ENCODE measurements around the gene SLAMF1.
A peak's percentile ranks its signal among the peaks of the same experiment; 100 is the strongest.

SLAMF1 gene

DNA sequence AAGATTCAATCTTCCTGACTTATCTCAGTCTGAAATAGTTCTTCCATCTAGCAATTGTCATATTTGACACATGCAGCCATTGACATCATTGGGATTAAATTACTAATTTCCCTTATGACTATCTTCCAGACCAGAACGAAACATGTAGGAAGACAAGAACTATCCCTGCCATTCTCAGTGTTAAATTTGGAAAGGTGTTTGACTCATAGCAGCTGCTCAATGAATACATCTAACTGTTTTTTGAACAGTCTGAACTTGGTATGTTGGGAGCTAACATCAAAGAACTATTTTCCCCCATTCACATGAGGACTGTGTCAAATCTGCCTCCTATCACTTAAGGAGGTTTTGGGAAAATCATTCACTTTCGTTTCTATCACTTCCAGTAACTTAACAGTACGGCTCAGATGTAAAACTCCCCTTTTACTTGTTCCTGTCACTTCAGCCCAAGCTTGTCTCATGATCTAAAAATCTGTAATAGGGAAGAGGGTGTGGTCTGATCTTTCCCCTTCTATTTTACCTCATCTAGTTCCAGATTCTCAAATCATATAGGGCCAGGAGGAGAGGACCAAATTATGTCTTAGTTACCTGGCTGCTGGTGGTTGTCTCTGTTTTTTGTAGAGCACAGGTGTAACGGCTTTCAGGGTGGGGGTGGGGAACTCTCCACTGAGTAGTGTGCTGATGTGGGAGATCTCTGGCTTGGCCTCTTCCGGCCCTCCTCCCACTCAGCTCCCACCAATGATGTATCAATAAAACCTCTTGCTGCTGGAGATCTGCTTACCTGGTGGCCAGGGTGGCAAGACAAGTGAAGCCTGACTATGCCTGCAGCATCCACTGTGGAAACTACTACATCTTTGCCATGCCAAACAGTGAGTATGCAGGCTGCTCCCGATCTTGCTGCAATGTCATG lies 26.2 kb upstream of the SLAMF1 start:
- no CpG with 5 or more reads among the region's 6 CpGs for WGBS, 2 donors (ENCODE audit: extremely low coverage in 2 of 2, insufficient read length in 2 of 2, insufficient replicate concordance in 1 of 2)
- Histone ChIP-seq H2BK15ac (ENCODE audit: low read length) (no peak overlapping the region), H2BK12ac (ENCODE audit: low read length) (no peak overlapping the region)

DNA sequence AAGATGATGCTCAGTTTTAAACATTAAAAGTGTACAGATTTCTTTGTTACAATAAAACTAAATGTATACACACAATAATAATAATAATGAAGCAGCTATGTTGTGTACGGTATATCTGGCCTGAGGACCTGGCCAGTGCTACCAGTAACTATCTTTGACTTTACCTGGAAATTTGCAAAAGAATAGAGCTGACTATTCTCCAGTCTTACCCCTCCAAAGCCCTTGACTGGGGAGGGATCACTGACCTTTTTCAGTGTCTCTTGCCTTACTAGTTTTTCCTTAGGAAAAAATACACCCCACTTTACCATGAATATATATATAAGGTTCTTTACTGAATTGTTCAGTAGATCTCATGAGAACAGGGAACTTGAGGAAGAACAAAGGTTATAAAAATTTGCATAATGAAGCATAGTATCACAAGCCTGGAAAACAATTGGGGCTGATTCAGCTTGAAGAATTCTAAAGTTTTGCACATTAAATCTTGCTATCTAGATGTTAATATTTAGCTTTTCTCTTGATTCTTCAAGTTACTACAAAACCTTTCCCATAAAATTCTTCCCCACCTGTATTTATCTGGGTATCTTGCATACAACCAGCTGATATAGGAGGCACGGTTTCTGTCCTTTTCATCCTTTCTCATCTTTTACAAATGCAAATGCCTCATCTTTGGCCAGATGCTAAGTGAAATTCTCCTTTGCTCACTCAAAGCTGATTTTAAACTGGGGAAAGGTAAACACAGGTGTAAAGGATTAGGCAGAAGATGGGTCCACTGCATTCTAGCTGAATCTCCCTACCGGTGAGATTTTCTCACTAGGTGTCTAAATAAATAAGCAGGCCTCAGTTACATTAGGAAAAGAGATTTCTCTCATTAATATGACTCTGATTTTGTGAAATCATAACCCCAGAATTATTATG lies 25.0 kb upstream of the SLAMF1 start:
- no CpG with 5 or more reads among the region's 3 CpGs for WGBS, 2 donors (ENCODE audit: extremely low coverage in 2 of 2, insufficient read length in 2 of 2, insufficient replicate concordance in 1 of 2)
- no peaks in the 10 kb centered on the region for H3K9me3 ChIP-seq (replicated peaks in 1 of 2; ENCODE audit: control insufficient read depth in 2 of 2, insufficient read depth in 1 of 2, low read depth in 1 of 2, low read length in 2 of 2)

More for the DNA sequence above, 26.2 kb upstream of the SLAMF1 start:
- Histone ChIP-seq H3K27me3 (ENCODE audit: control insufficient read depth in 3 of 3, insufficient read depth in 3 of 3, low read depth in 1 of 3, low read length in 3 of 3) (peaks cover 0 to 5% (median 0%) of the 10 kb centered on the region in 3 experiments), H3K79me1 (ENCODE audit: low read depth, low read length) (no peaks in the 10 kb centered on the region), H2AK5ac (ENCODE audit: low read depth, low read length) (no peak overlapping the region), H2BK120ac (ENCODE audit: low read depth, low read length) (no peak overlapping the region), H3K4me1 (ENCODE audit: control insufficient read depth in 2 of 2, insufficient read depth in 1 of 2, low read depth in 1 of 2, low read length in 2 of 2) (no peaks in the 10 kb centered on the region), H3K9ac (ENCODE audit: low read depth, low read length, poor library complexity) (no peak overlapping the region), H3K27ac (replicated peaks; ENCODE audit: low read length) (no peak overlapping the region), H2AFZ (ENCODE audit: low read length) (no peak overlapping the region), H3K23ac (ENCODE audit: low read depth, low read length, poor library complexity) (peak overlapping the region; percentile 2), H3K14ac (ENCODE audit: low read length) (no peak overlapping the region), H3K18ac (ENCODE audit: low read length) (no peak overlapping the region), H3K4me2 (ENCODE audit: insufficient read depth, low read length, poor library complexity, severe bottlenecking) (no peak overlapping the region), H4K91ac (ENCODE audit: low read depth, low read length, poor library complexity) (no peak overlapping the region), H3K4me3 (ENCODE audit: low read length in 2 of 2) (no peak overlapping the region), H4K8ac (ENCODE audit: low read depth, low read length) (no peak overlapping the region), H2BK5ac (ENCODE audit: low read length) (no peak overlapping the region), H3K4ac (ENCODE audit: low read length) (no peak overlapping the region), H3K9me3 (replicated peaks in 1 of 2; ENCODE audit: control insufficient read depth in 2 of 2, insufficient read depth in 1 of 2, low read depth in 1 of 2, low read length in 2 of 2) (no peaks in the 10 kb centered on the region), H3K36me3 (replicated peaks in 1 of 2; ENCODE audit: control insufficient read depth in 2 of 2, insufficient read depth in 2 of 2, low read length in 2 of 2) (no peaks in the 10 kb centered on the region)
- DNase-seq (ENCODE audit: low spot score): no peak

DNA sequence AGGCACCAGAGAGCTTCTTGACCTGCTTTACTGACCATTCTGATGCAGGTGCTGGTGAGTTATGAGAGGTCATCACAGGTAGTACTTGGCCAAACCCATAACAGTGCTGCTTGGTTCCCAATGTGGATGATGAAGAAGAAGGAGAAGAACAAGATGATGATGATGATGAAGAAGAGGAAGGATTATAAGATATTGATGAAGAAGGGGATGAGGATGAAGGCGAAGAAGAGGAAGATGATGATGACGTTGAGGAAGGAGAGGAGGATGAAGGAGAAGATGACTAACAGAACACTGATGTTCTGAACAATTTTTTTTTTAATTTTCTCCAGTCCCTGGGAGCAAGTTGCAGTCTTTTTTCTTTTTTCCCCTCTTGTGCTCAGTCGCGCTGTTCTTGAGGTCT lies 23.9 kb upstream of the SLAMF1 start:
- Histone ChIP-seq H3K4me3 (ENCODE audit: low read length in 2 of 2) (no peak overlapping the region), H3K4me2 (ENCODE audit: insufficient read depth, low read length, poor library complexity, severe bottlenecking) (no peak overlapping the region), H3K23ac (ENCODE audit: low read depth, low read length, poor library complexity) (no peak overlapping the region), H3K4me1 (ENCODE audit: control insufficient read depth in 2 of 2, insufficient read depth in 1 of 2, low read depth in 1 of 2, low read length in 2 of 2) (no peaks in the 10 kb centered on the region), H3K9ac (ENCODE audit: low read depth, low read length, poor library complexity) (no peak overlapping the region), H3K27me3 (ENCODE audit: control insufficient read depth in 3 of 3, insufficient read depth in 3 of 3, low read depth in 1 of 3, low read length in 3 of 3) (peaks cover 0 to 4% (median 0%) of the 10 kb centered on the region in 3 experiments), H2AK5ac (ENCODE audit: low read depth, low read length) (no peak overlapping the region), H3K79me1 (ENCODE audit: low read depth, low read length) (no peaks in the 10 kb centered on the region), H3K36me3 (replicated peaks in 1 of 2; ENCODE audit: control insufficient read depth in 2 of 2, insufficient read depth in 2 of 2, low read length in 2 of 2) (no peaks in the 10 kb centered on the region), H3K18ac (ENCODE audit: low read length) (no peak overlapping the region), H3K14ac (ENCODE audit: low read length) (no peak overlapping the region), H2BK5ac (ENCODE audit: low read length) (no peak overlapping the region), H2BK12ac (ENCODE audit: low read length) (no peak overlapping the region), H3K27ac (replicated peaks; ENCODE audit: low read length) (no peak overlapping the region), H3K9me3 (replicated peaks in 1 of 2; ENCODE audit: control insufficient read depth in 2 of 2, insufficient read depth in 1 of 2, low read depth in 1 of 2, low read length in 2 of 2) (no peaks in the 10 kb centered on the region), H2BK120ac (ENCODE audit: low read depth, low read length) (no peak overlapping the region), H3K4ac (ENCODE audit: low read length) (no peak overlapping the region), H2AFZ (ENCODE audit: low read length) (no peak overlapping the region), H2BK15ac (ENCODE audit: low read length) (no peak overlapping the region), H4K8ac (ENCODE audit: low read depth, low read length) (no peak overlapping the region), H4K91ac (ENCODE audit: low read depth, low read length, poor library complexity) (no peak overlapping the region)
- WGBS, 2 donors (ENCODE audit: extremely low coverage in 2 of 2, insufficient read length in 2 of 2, insufficient replicate concordance in 1 of 2): 100% methylated on average over 1 to 2 of the region's 4 CpGs
- DNase-seq (ENCODE audit: low spot score): no peak

More for the DNA sequence above, 25.0 kb upstream of the SLAMF1 start:
- H3K4me2 ChIP-seq (ENCODE audit: insufficient read depth, low read length, poor library complexity, severe bottlenecking): no peak overlapping the region
- no peak overlapping the region for H3K27ac ChIP-seq (replicated peaks; ENCODE audit: low read length)
- H3K4me3 ChIP-seq (ENCODE audit: low read length in 2 of 2): no peak overlapping the region
- H2BK120ac ChIP-seq (ENCODE audit: low read depth, low read length): no peak overlapping the region
- no peaks in the 10 kb centered on the region for H3K4me1 ChIP-seq (ENCODE audit: control insufficient read depth in 2 of 2, insufficient read depth in 1 of 2, low read depth in 1 of 2, low read length in 2 of 2)
- H2BK15ac ChIP-seq (ENCODE audit: low read length): no peak overlapping the region
- no peak overlapping the region for H2BK5ac ChIP-seq (ENCODE audit: low read length)
- H4K91ac ChIP-seq (ENCODE audit: low read depth, low read length, poor library complexity): no peak overlapping the region
- no peak for DNase-seq (ENCODE audit: low spot score)
- no peak overlapping the region for H3K4ac ChIP-seq (ENCODE audit: low read length)
- no peak overlapping the region for H4K8ac ChIP-seq (ENCODE audit: low read depth, low read length)
- no peak overlapping the region for H3K18ac ChIP-seq (ENCODE audit: low read length)
- no peak overlapping the region for H3K9ac ChIP-seq (ENCODE audit: low read depth, low read length, poor library complexity)
- H3K23ac ChIP-seq (ENCODE audit: low read depth, low read length, poor library complexity): no peak overlapping the region
- H3K36me3 ChIP-seq (replicated peaks in 1 of 2; ENCODE audit: control insufficient read depth in 2 of 2, insufficient read depth in 2 of 2, low read length in 2 of 2): no peaks in the 10 kb centered on the region
- H2BK12ac ChIP-seq (ENCODE audit: low read length): no peak overlapping the region
- no peak overlapping the region for H2AK5ac ChIP-seq (ENCODE audit: low read depth, low read length)
- H2AFZ ChIP-seq (ENCODE audit: low read length): no peak overlapping the region
- peaks cover 0 to 4% (median 0%) of the 10 kb centered on the region in 3 experiments for H3K27me3 ChIP-seq (ENCODE audit: control insufficient read depth in 3 of 3, insufficient read depth in 3 of 3, low read depth in 1 of 3, low read length in 3 of 3)
- no peak overlapping the region for H3K14ac ChIP-seq (ENCODE audit: low read length)
- no peaks in the 10 kb centered on the region for H3K79me1 ChIP-seq (ENCODE audit: low read depth, low read length)

DNA sequence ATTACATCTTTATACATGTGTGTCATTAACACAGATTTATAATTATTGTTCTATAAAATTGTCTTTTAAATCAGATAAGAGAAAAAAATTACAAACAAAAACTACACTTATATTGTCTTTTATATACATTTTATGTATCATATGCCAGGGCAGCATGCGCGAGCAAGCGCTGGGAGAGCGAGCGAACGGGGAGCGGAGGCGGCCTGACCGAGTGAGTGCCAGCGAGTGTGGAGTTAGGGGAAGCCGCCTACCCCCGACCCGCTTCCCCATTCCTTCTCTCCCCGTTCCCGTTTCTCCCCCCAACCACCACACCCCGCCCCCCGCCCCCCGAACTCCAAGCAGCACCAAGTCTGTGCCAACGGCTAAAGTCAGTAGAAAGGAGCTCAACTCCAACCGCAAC lies 23.0 kb upstream of the SLAMF1 start:
- H2BK5ac ChIP-seq (ENCODE audit: low read length): no peak overlapping the region
- H3K79me1 ChIP-seq (ENCODE audit: low read depth, low read length): no peaks in the 10 kb centered on the region
- H2AK5ac ChIP-seq (ENCODE audit: low read depth, low read length): no peak overlapping the region
- no peak overlapping the region for H4K91ac ChIP-seq (ENCODE audit: low read depth, low read length, poor library complexity)
- no peak overlapping the region for H3K4me3 ChIP-seq (ENCODE audit: low read length in 2 of 2)
- no peaks in the 10 kb centered on the region for H3K4me1 ChIP-seq (ENCODE audit: control insufficient read depth in 2 of 2, insufficient read depth in 1 of 2, low read depth in 1 of 2, low read length in 2 of 2)
- H4K8ac ChIP-seq (ENCODE audit: low read depth, low read length): no peak overlapping the region
- H3K36me3 ChIP-seq (replicated peaks in 1 of 2; ENCODE audit: control insufficient read depth in 2 of 2, insufficient read depth in 2 of 2, low read length in 2 of 2): no peaks in the 10 kb centered on the region
- no peak overlapping the region for H3K14ac ChIP-seq (ENCODE audit: low read length)
- H3K27me3 ChIP-seq (ENCODE audit: control insufficient read depth in 3 of 3, insufficient read depth in 3 of 3, low read depth in 1 of 3, low read length in 3 of 3): peaks cover 0 to 4% (median 0%) of the 10 kb centered on the region in 3 experiments
- no peak overlapping the region for H2BK15ac ChIP-seq (ENCODE audit: low read length)
- no peak overlapping the region for H3K27ac ChIP-seq (replicated peaks; ENCODE audit: low read length)
- H2BK120ac ChIP-seq (ENCODE audit: low read depth, low read length): no peak overlapping the region
- no peaks in the 10 kb centered on the region for H3K9me3 ChIP-seq (replicated peaks in 1 of 2; ENCODE audit: control insufficient read depth in 2 of 2, insufficient read depth in 1 of 2, low read depth in 1 of 2, low read length in 2 of 2)
- H3K4me2 ChIP-seq (ENCODE audit: insufficient read depth, low read length, poor library complexity, severe bottlenecking): no peak overlapping the region
- H3K23ac ChIP-seq (ENCODE audit: low read depth, low read length, poor library complexity): no peak overlapping the region
- H2AFZ ChIP-seq (ENCODE audit: low read length): no peak overlapping the region
- DNase-seq (ENCODE audit: low spot score): no peak
- no CpG with 5 or more reads among the region's 20 CpGs for WGBS, 2 donors (ENCODE audit: extremely low coverage in 2 of 2, insufficient read length in 2 of 2, insufficient replicate concordance in 1 of 2)
- H2BK12ac ChIP-seq (ENCODE audit: low read length): no peak overlapping the region
- H3K18ac ChIP-seq (ENCODE audit: low read length): no peak overlapping the region
- no peak overlapping the region for H3K4ac ChIP-seq (ENCODE audit: low read length)
- H3K9ac ChIP-seq (ENCODE audit: low read depth, low read length, poor library complexity): no peak overlapping the region
